Astrocyte (in vitro differentiated cells and primary cell): ENCODE results near the gene FBXL13. TPM values are rescaled to one million over a fixed set of nuclear protein-coding genes. Genes with fewer than 3 reads are reported as not detected.

Experiments used
- DNase-seq: peaks from one replicate; pipeline ENCODE4 v3.0.0-alpha.2; 2010; ENCODE audit warnings: low read depth
- FAIRE-seq: peaks from 2 replicates; lab custom pipeline; 2011; peaks lifted over from hg19 to GRCh38; lab: Jason Lieb, UNC
- H2AFZ ChIP-seq: 2 replicates; pipeline ENCODE4 v1.6.0; 2012; ENCODE audit warnings: low read depth, low read length, inconsistent platforms
- H3K27ac ChIP-seq: 2 replicates; pipeline ENCODE4 v1.5.1; 2011; ENCODE audit warnings: low read depth, low read length, inconsistent platforms
- H3K27me3 ChIP-seq: 2 replicates; pipeline ENCODE4 v1.6.0; 2011; ENCODE audit warnings: low read length, inconsistent platforms; ENCODE audit not compliant: insufficient read depth
- H3K36me3 ChIP-seq: 2 replicates; pipeline ENCODE4 v1.5.1; 2011; ENCODE audit warnings: low read length, inconsistent platforms; ENCODE audit not compliant: insufficient read depth
- H3K4me1 ChIP-seq: 2 replicates; pipeline ENCODE4 v1.5.1; 2011; ENCODE audit warnings: low read length, inconsistent platforms; ENCODE audit not compliant: insufficient read depth
- H3K4me2 ChIP-seq: 2 replicates; pipeline ENCODE4 v1.6.0; 2012; ENCODE audit warnings: low read length, inconsistent platforms
- H3K4me3 ChIP-seq: 2 replicates; pipeline ENCODE4 v1.5.1; 2011; ENCODE audit warnings: low read depth, mild to moderate bottlenecking, low read length, inconsistent platforms; ENCODE audit not compliant: insufficient read depth
- H3K79me2 ChIP-seq: 2 replicates; pipeline ENCODE4 v1.6.0; 2012; ENCODE audit warnings: mild to moderate bottlenecking, low read length, inconsistent platforms; ENCODE audit not compliant: insufficient read depth
- H3K9ac ChIP-seq: 2 replicates; pipeline ENCODE4 v1.6.0; 2012; ENCODE audit warnings: mild to moderate bottlenecking, low read length, inconsistent platforms
- H3K9me3 ChIP-seq: 2 replicates; pipeline ENCODE4 v1.5.1; 2012; ENCODE audit warnings: low read depth, mild to moderate bottlenecking, low read length, inconsistent platforms; ENCODE audit not compliant: insufficient read depth
- H4K20me1 ChIP-seq: 2 replicates; pipeline ENCODE4 v1.6.0; 2012; ENCODE audit warnings: low read length, inconsistent platforms; ENCODE audit not compliant: insufficient read depth
- H3K27ac Mint-ChIP-seq: one replicate; pipeline ENCODE4 v1.8.0; 2021; ENCODE audit warnings: mild to moderate bottlenecking, mixed read lengths; ENCODE audit not compliant: unreplicated experiment
- H3K27me3 Mint-ChIP-seq: one replicate; pipeline ENCODE4 v1.8.0; 2021; ENCODE audit warnings: low read depth, mixed read lengths; ENCODE audit not compliant: unreplicated experiment
- H3K36me3 Mint-ChIP-seq: one replicate; pipeline ENCODE4 v1.8.0; 2021; ENCODE audit warnings: low read depth, mixed read lengths; ENCODE audit not compliant: unreplicated experiment
- H3K4me1 Mint-ChIP-seq: one replicate; pipeline ENCODE4 v1.8.0; 2021; ENCODE audit warnings: low read depth, mixed read lengths; ENCODE audit not compliant: unreplicated experiment
- H3K4me3 Mint-ChIP-seq: one replicate; pipeline ENCODE4 v1.8.0; 2021; ENCODE audit warnings: mild to moderate bottlenecking, moderate library complexity, mixed read lengths; ENCODE audit not compliant: unreplicated experiment
- H3K9me3 Mint-ChIP-seq: one replicate; pipeline ENCODE4 v1.8.0; 2021; ENCODE audit warnings: mild to moderate bottlenecking, mixed read lengths; ENCODE audit not compliant: unreplicated experiment
- CTCF ChIP-seq: IDR thresholded peaks from 2 replicates; pipeline ENCODE4 v1.5.1; 2011; ENCODE audit warnings: low read depth, mild to moderate bottlenecking, inconsistent platforms, low read length, moderate library complexity; ENCODE audit not compliant: insufficient read depth
- EZH2 ChIP-seq: IDR thresholded peaks from 2 replicates; pipeline ENCODE4 v1.6.1; 2012; ENCODE audit warnings: mild to moderate bottlenecking, low read length, inconsistent platforms; ENCODE audit not compliant: insufficient read depth
- total RNA-seq: library from RNA; stranded (reverse); gene quantifications from 2 replicates; pipeline ENCODE4 v1.2.1, GENCODE V29; 2021

FBXL13 gene
- total RNA-seq, 1 donor from 2014 or later: 1.2 TPM

GRCh38 chr7:102883098-102883860 is 191.3 kb downstream of the FBXL13 start:
- Histone ChIP-seq H3K9me3 (no peaks in the 10 kb centered on the region), H4K20me1 (no peaks in the 10 kb centered on the region), H3K9ac (no peak overlapping the region), H3K4me3 (no peak overlapping the region), H3K79me2 (no peaks in the 10 kb centered on the region), H2AFZ (no peak overlapping the region), H3K4me1 (peaks cover 9% of the 10 kb centered on the region), H3K36me3 (no peaks in the 10 kb centered on the region), H3K27ac (peak overlapping the region; percentile 28), H3K27me3 (no peaks in the 10 kb centered on the region), H3K4me2 (peak overlapping the region; percentile 26)
- H3K9me3 Mint-ChIP-seq: peaks cover under 1% of the 10 kb centered on the region
- peak; percentile 86 for DNase-seq
- H3K4me1 Mint-ChIP-seq: no peaks in the 10 kb centered on the region
- FAIRE-seq: peak; percentile 34
- no peak overlapping the region for H3K27ac Mint-ChIP-seq
- H3K27me3 Mint-ChIP-seq: no peaks in the 10 kb centered on the region
- TF ChIP-seq EZH2 (no peak), CTCF (no peak)
- H3K4me3 Mint-ChIP-seq: no peak overlapping the region
- no peaks in the 10 kb centered on the region for H3K36me3 Mint-ChIP-seq

- H3K9ac ChIP-seq: peak overlapping the region; percentile 82
- DNase-seq (peak; percentile 100), FAIRE-seq (peak; percentile 100)
- no peaks in the 10 kb centered on the region for H3K36me3 ChIP-seq
- H3K79me2 ChIP-seq: no peaks in the 10 kb centered on the region
- H3K4me2 ChIP-seq: peak overlapping the region; percentile 46
- peak overlapping the region; percentile 45 for H3K4me3 Mint-ChIP-seq
- no peak for TF ChIP-seq EZH2
- no peak for TF ChIP-seq CTCF
- H3K9me3 Mint-ChIP-seq: no peaks in the 10 kb centered on the region
- no peaks in the 10 kb centered on the region for H4K20me1 ChIP-seq
- H3K36me3 Mint-ChIP-seq: peaks cover 2% of the 10 kb centered on the region
- no peaks in the 10 kb centered on the region for H3K27me3 ChIP-seq
- peaks cover 50% of the 10 kb centered on the region for H3K4me1 Mint-ChIP-seq
- no peaks in the 10 kb centered on the region for H3K27me3 Mint-ChIP-seq
- no peaks in the 10 kb centered on the region for H3K9me3 ChIP-seq
- peak overlapping the region; percentile 97 for H3K27ac Mint-ChIP-seq
- peak overlapping the region; percentile 98 for H3K27ac ChIP-seq
- H3K4me3 ChIP-seq: no peak overlapping the region
- peaks cover 47% of the 10 kb centered on the region for H3K4me1 ChIP-seq
- H2AFZ ChIP-seq: no peak overlapping the region
Observed at GRCh38 chr7:102875700-102876295, 198.8 kb downstream of the FBXL13 start.

- H3K9ac ChIP-seq: peak overlapping the region; percentile 82
Observed at GRCh38 chr7:102874966-102875365, 199.6 kb downstream of the FBXL13 start.

More at GRCh38 chr7:102874966-102875365, 199.6 kb downstream of the FBXL13 start:
- Histone ChIP-seq H3K36me3 (no peaks in the 10 kb centered on the region), H3K27me3 (no peaks in the 10 kb centered on the region), H3K4me1 (peaks cover 47% of the 10 kb centered on the region), H4K20me1 (no peaks in the 10 kb centered on the region), H3K4me3 (no peak overlapping the region), H3K9me3 (no peaks in the 10 kb centered on the region), H3K27ac (peak overlapping the region; percentile 98), H2AFZ (no peak overlapping the region), H3K4me2 (peak overlapping the region; percentile 32), H3K79me2 (no peaks in the 10 kb centered on the region)
- DNase-seq (peak; percentile 71), FAIRE-seq (no peak)
- TF ChIP-seq EZH2: no peak
- TF ChIP-seq CTCF: no peak
- Mint-ChIP-seq H3K4me1 (peaks cover 50% of the 10 kb centered on the region), H3K36me3 (peaks cover 2% of the 10 kb centered on the region), H3K27me3 (no peaks in the 10 kb centered on the region), H3K9me3 (no peaks in the 10 kb centered on the region), H3K4me3 (no peak overlapping the region), H3K27ac (peak overlapping the region; percentile 97)
